Fibroblast of skin of scalp (primary cell): Measurements from ENCODE around the gene RGS16.

Experiments used
- DNase-seq: peaks from one replicate; pipeline ENCODE4 v3.0.0-alpha.2; 2013

Gene RGS16

DNA sequence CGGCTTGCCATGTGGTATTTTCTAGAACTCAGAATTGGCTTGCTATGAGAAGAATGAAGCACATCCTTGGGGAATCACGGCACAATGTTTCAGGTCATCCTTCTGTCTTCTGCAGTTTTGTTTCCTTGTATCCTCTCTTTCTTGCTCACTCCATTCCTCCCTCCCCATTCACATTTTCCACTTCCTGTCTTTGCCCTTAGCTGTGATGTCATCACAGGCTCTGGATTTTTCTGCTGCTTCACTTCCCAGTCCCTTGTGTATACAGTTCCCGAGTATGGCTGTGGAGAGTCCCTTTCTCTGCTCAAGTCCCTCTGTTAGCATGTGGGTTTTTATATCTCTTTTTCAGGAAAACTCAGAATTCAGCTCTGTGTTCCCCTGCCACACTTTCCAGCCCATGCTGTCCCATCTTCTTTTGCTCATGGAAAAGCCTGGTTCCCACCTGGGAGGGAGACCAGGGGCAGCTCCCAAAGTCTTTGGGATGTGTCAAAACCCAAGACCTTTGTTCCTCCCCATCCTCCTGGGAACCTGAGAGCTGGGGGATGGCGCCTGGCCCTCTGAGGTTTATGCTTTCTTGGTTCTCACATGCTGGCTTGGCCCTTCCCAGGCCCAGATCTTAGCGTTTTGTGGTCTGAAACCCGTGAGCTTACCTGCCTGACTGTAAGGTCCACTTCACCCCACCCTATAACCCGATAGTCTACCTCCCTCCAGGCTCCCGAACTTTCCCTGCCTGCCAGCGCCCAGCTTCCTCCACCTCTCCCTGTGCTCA lies 4.8 kb upstream of the RGS16 start:
- peak; percentile 75 for DNase-seq

DNA sequence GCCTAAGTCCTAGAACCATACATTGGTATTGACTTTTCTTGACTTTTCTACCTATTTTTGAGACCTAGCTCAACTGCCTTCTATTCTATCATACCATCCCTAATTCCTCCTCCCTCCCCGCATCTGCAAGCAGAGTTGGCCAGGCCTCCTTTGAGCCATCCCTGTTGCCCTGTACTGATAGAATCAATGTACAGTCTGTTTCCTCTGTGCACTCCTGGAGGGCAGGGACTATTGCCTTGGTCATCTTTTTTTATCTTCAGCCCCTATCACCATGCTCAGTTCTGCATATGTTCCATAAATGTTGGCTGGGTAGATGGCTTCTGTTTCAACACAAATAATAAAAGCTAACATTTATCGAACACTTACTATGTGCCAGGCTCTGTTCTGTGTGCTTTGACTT lies 4.0 kb upstream of the RGS16 start:
- no peak for DNase-seq

DNA sequence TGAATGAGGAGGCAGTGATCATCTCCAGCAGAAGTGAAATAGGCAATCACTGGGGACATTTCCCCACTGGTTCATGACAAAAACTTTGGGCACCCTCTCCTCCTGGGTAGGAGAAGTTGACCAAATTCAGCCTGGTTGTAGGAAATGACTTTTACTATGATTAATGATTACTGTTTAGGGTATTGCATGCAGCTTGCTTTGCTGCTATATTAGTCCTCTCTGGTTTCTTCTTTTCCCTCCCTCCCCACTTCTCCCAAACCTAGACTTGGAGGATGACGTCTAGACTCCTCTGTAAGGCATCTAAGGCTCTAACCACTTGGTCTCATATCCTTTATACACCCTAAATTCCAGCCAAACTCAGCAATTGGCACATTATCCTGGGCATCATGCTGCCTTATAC lies 3.4 kb upstream of the RGS16 start:
- no peak for DNase-seq

GRCh38 chr1:182603646-182604174 lies 479 bp downstream of the RGS16 start:
- DNase-seq, result no peak

- DNase-seq, result no peak
Observed at GRCh38 chr1:182602935-182603645, 1.1 kb downstream of the RGS16 start.

DNA sequence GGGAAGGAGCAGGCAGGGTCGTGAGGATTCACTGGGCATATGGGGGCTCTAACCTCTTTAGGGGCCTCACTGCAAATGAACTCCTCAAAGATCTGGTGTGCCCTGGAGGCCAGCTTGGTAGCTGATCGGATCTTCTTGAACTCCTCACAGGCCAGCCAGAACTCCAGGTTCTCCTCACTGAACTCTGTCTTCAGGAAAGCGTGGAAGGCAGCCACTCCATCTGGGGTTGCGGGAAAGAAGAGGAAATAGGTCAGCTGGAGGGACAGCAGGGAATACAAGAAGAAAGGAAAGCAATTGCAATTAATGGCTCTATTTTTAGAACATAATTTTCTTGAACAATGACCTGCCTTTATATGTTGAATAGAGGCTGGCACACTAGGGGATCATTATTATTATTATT lies 2.3 kb downstream of the RGS16 start:
- DNase-seq, result no peak

DNA sequence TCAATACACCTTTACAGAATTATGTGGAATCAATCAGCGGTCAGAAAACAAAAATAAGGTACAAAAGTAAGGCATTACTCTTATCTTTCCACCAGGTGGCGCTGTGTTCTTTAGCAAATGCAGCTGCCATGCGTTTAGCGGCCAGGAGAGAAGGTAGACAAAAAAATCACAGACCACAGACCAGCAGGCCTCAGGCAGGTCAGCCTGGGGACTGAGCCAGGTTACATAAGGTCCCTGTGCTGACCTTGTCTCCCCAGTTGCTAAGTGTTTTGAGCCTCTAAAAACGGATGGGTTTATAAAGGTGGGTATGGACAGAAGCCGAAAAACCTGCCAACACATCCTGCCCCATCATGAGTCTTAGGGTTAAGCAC lies 2.8 kb downstream of the RGS16 start:
- peak; percentile 72 for DNase-seq

DNA sequence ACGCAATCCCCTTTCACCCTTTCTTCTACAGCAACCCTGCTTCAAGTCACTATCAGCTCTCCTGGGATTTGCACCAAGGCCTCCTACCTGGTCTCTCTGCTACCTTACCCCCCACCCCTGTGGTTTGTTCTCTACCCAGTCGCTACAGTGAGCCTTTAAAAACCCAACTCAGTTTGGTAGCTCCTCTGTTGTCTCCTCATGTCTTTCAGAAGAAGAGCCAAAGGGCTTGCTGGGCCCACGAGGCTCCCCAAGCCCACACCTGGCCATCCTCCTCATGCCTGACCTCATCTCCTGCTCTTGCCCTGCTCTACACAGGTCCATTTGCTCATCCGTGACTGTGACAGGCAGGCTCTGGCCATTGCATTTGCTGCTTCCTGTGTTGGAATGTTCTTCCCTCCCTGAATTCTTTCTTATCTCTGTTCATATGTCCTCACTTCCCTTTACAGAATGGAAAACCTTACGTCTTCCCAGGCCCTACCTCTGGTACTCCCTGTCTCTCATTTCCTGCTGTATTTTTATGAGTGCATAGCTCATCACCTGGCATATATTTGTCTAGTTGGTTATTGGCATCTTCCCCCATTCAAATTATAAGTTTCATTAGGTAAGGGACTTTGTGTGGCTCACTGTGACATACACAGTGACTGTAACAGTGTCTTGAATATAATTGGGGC lies 3.3 kb downstream of the RGS16 start:
- no peak for DNase-seq

GRCh38 chr1:182600036-182600713 lies 4.0 kb downstream of the RGS16 start:
- DNase-seq, result no peak

DNA sequence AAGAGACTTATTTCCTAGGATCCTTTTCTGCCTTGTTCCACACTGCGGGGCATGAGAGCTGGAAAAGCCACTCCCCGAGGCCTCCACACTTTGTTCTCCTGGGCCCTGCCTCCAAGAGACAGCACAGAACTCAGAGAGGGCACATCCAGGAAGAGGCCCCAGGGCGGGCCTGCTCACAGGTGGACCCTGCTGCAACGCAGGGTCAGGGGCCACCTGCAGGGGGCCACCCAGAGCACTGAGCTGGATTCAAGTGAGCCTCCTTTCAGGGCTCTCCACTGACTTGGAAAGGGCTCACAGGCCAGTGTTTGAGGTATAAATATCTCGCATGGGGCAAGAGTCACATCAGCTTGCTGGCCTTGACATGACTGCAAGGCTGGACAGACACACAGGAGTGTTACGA lies 4.8 kb downstream of the RGS16 start:
- DNase-seq, result no peak

DNA sequence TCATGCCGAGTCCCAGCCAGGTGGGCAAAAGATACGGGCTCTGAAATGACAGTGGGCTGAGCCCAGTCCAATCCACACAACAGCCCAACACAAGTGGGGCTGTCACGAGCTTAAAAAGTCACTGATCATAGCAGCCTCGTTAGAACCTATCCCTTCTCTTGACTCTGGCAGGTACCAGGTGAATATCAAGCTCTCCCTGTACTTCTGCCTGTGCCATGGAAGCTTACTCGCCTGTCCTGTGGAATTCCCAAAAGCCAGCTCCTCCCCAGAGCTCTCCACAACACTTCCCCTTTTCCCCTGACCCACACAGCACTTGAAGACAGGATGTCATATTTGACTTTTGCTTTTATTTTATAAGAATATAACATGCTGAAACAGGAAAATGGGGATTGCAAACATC lies 5.9 kb downstream of the RGS16 start:
- DNase-seq, result no peak

- no peak for DNase-seq
Observed at GRCh38 chr1:182596934-182597333, 7.3 kb downstream of the RGS16 start.

- peak; percentile 64 for DNase-seq
Observed at GRCh38 chr1:182595641-182596240, 8.4 kb downstream of the RGS16 start.

DNA sequence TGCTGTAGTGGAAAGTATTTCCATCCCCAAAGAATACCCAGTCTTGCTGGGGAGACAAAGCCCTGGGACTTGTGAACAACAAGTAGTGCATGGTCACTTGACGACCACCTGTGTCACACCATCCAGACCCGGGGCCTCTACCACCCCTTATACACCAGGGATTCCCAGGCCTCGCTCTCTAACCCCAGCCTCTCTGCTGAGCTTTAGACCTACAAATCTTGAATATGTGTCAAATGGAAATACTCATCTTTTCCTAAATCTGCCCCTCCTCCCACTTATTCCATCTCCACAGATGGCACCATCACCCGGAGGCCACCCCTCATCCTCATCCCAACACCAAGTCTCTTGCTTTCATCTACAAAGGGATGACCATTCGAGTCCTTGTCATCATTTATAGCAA lies 14.3 kb downstream of the RGS16 start:
- DNase-seq, result no peak

DNA sequence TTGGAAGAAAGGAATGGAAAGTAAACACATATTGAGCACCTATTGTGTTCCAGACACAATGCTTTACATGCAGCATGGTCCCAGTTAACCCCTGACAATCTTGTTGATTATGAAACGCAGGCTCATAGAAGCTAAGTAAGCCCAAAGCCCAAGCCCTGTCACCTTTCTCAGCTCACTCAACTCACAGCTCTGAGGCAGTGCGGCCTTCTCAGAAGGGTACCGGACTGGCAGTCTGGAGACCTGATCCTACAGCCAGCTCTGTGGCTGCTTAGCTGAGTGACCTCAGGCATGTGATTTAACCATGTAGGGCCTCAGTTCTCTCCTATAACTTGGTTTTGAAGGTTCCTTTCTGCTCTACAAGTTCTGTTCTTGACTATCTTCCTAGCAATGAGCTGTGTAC lies 14.7 kb downstream of the RGS16 start:
- DNase-seq, result no peak

DNA sequence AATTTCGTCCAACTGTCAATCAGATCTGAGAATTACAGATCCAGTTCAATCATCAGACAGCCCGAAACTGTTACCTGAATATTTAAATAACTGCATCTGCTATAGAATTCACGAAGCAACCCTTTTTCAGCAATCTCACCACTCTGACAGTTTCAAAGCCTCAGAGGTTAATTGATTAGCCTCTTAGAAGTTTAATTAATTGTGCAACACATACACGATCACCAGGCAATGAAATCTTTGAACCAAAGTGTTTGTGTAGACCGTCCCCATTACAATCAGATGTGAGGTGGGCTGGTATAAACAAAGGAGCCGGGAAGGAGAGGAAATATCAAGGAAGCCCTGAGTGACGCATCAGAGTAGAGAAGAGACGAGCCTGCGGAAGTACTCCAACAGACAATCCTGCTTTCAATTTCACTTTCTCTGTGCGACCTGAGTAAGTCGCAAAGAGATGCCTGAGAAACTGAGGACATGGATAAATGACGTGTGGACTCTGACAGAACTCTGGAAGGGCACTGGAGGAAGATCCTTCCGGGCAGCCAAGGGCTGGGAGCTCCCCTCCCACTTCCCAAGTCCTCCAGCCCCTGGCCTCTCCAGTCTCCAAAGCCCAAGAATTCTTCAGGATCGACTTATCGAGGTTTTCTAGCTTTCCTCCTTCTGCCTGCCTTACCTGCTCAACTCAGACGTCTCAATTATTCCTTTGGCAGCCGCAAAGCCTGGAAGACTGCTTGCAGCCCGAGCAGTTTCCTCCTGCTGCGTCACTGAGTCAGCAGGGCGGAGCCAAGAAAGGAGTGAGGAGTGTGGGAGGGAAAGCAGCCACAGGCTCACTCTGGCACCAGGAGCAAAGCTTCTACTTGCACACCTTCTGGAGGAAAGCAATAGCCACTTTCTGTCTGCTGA lies 15.4 kb downstream of the RGS16 start, which contains the start of gene RNASEL:
Gene RNASEL (minus strand): TSS at position 757 of the 897 bp plus-strand sequence. CDS start 2,450 bp downstream, outside the sequence.
- DNase-seq, result peak; percentile 57

- DNase-seq, result no peak
Observed at GRCh38 chr1:182587666-182588499, 16.3 kb downstream of the RGS16 start.

GRCh38 chr1:182587093-182587492 lies 17.1 kb downstream of the RGS16 start:
- DNase-seq, result no peak

DNA sequence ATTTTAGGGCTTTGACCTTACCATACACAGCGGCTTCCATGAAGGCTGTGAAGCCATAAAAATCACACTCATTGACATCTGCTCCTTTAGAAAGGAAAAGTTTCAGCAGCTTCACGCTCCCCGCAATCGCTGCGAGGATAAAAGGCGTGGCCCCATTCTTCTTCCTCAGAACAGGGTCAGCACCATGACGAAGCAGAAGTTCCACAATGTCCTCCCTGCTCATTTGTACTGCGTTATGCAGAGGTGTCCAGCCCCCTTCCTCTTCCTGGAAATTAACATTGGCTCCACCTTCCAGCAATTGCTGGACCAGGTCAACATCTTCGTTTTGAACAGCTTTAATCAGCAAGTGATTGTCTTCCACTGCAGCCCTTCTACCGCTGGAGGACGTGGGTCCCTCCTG lies 17.8 kb downstream of the RGS16 start:
- no peak for DNase-seq

- DNase-seq, result no peak
Observed at GRCh38 chr1:182584746-182585145, 19.4 kb downstream of the RGS16 start.
